DMS79 treated with DMSO at 0.1 percent for 48 hours (cell line): ENCODE results near the gene DSCAML1.

Experiments
- DNase-seq: peaks from one replicate; lab custom pipeline; 2025; lab: John Stamatoyannopoulos, UW

DSCAML1 gene

DNA sequence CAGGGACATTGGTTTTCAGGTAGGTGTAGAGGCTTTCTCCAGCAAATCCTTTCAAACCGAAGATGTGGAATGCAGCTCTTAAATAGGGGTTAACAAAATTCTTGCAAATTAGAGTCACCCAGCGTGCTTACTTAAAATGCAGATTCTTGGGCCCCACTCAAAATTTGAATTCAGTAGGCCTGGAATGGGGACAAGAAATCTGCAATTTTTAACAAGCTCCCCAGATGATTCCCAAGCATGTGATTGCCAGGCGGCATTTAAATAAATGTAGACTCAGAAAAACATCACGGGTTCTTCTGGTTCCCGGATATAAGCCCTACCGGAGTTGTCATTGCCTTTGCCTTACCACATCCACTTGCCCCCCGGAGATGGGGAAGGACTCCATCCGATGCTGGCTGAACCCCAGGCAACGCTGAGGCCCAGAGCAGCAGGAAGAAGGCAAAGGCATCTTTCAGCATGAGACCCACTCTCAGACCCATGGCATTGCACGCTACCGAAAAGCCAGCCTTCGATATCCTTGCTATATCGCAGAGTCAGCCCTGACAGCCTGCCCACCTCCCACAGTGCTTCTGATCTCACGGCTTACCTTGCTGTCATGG is 134.2 kb downstream of the DSCAML1 start:
- no peak for DNase-seq

DNA sequence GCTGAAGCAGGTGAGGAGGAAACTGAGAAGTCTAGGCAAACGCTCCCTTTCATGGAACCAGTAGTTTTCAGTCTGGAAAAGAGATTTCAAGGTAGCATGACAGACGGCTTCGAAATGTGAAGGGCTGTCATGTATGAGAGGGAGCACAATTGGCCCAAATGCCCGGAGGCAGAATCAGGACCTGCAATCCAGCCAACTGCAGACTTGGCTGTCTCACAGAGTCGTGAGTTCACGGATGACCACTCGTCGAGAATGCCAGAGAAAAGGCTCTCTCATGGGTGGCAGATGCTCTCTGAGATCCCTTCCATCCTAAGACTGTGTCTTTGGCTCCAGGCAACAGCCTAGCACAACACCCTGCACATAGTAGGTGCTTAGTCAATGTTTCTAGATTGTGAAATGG is 134.8 kb downstream of the DSCAML1 start:
- DNase-seq, result no peak

DNA sequence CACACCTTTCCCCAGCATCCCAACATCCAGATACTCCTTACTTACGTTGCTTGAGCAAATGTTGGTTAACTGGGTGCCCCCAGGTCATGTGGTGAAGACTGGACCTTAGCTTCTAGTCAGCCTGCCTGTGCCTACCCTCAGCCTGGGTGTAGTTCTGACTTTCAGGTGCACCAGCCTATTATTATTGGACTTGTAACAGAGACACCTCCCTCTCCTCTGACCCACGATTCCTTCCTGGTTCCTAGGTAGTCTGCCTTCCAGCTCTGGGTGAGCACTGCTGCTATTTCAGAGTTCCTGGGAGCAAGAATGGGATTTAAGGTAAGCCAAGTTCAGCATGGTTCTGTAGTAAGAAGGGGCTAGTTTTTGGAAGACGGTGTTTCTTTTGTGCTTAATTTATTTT is 138.2 kb downstream of the DSCAML1 start:
- no peak for DNase-seq

DNA sequence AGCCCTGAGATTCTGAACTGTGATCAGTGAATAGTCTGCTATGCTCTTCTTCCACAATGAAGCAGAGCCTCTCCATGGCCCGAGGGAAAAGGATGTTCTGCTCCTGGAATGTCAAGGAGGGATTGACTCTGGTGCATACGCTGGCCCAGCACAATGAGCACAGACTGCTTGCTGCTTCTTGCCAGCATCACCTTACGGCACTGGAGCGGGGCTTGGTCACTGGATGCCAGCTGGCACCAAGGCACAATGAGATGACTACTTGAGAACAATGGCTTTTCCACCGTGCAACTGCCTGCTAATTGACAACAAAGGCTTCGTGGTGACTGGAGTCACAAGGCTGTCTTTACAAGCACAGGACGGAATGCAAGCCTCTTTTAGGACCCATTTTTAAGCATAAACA is 139.2 kb downstream of the DSCAML1 start:
- DNase-seq, result peak; percentile 98

DNA sequence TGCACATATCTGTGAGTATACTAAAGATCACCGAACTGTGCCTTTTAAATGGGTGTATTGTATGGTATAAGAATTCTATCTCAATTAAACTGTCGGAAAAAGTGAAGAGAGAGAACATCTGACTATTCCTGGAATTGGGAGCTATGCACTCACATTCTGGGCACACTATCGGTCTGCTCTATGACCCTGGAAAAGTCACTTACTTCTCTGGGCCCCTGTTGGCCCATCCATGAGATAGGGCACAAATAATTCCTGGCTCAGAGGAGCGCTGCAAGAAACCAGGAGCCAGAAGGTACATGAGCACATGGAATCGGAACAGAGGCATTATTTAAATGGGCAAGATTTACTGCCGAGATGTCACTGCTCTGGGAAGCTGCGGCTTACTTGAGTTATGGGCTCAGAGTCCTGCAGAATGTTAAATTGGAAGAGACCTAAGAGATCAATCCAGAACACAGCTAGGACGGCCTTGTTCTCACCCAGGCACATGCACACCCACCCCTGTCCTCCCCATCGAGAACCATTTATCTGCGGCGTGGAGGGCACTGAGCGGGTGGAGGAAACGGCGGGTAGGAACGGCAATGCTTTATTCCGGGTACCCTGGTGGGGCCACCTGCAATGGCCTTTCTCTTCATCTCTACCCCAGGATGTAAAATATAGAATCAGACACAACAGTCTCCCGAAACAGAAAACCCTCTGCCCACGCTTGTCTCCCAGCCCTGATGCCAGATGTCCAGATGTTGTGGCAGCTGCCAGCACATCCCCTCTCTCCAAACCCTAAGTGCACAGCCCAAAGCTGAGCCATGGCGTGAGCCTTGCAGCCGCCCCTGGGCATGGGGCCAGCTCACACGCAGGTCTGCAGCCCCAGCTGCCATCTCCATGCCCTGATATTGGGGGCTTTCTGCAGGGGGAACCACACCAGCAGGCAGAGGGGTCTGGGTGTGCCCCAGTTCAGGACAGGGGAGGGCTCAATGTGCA is 142.4 kb downstream of the DSCAML1 start:
- DNase-seq, result peak; percentile 64

DNA sequence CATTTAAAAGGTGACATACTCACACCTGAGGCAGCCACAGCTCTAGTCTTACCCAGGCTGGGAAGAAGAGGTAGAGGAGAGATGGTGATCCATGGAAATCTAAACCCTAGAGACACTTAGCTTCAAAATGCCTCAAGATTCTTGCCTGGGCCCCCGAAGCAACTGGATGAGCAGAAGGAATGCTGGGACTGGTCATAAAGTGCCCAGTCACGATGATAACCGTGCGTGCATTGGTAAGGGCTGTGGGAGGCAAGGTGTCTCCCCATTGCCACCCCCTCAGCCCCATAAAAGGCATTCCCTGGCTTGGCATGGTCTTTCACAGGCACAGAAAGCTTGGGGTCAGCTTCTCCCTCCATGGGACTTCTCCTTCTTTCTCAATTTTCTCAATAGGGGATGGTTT is 144.5 kb downstream of the DSCAML1 start:
- DNase-seq, result no peak

DNA sequence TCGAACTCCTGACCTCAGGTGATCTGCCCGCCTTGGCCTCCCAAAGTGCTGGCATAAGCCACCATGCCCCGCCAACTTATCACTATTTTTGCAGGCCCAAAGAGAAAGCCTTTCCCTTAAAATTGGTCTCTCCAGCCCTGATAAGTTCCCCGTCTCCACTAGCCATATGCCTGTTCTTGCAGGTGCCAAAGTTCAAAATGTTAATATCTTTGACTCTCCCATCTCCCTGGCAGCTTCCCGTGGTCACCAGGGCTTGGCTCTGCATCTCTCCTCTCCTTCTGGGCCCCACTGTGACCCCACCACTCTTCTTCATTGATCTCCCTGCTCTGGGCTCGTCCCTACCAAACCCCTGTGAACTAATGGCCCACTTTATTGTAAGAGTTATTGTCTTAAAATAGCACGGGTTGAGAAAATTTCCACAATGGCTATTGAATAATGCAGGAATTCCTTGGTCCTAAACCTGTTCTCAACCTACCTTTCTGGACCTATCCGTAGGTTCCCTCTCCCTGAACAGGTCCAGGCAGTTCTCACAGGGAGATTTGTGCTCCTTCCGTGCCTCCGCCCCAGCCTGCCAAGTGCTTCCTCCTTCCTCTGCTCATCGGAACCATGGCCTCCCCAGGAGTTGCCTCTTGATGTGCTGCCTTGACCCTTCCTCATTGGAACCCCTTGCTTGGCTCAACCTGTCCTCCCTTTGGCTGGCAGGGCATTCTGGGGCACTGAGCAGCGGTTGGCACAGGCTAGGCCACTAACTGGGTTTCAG is 147.5 kb downstream of the DSCAML1 start:
- DNase-seq, result no peak

DNA sequence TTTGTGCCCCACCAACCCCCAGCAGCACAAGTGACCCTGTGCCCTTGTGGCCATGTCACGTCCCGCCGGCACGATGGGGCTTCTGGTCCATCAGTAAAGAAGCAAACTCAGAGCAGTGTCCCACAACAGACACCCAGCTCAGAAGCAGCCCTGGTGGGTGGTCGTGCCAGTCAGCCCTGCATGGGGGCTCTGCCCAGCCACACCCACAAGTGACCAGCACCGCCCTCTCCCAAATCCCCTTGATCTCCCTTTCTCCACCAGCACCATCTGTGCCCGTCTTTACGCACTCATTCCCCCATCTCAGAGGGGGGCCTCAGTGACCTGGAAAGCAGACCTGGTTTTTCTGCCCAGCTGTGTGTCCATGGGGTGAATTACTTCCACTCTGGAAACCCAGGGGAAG is 149.1 kb downstream of the DSCAML1 start:
- no peak for DNase-seq

DNA sequence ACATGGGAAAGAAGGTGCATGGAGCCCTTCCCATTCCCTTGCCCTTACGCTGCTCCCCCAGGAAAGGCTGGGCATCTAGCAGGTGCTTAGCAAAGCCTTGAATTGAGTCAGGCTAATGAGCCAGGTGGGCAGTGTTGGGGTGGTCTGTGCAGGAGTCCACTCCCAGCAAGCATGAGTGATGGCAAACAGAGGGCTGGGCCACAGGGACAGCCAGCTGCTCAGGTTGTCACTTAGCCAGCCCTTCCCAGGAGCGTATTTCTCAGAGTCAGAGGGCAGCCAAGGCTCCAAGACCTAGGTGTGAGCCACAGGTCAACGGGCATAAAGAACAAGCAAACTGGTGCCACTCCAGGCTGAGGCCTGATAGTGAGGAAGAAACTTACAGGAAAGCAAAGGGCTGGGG is 149.8 kb downstream of the DSCAML1 start:
- no peak for DNase-seq

DNA sequence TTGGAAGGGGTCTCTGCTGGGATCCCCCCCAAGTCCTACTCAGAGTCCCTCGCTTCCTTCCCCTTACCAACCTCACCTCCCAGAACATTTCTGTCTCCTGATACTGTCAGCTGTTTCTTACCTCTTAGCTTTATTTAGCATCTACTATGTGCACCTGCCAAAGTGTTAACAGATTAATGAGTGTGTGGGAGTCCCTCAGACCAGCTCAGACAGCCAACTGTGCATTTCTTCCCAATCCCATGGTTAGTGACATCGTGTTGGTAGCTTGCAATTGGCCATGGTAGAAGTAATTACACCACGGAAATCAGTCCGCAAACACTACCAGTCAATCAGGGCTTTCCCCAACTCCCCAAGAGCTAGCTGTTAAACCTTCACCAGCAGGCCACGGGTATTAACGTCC is 150.6 kb downstream of the DSCAML1 start:
- DNase-seq, result no peak

DNA sequence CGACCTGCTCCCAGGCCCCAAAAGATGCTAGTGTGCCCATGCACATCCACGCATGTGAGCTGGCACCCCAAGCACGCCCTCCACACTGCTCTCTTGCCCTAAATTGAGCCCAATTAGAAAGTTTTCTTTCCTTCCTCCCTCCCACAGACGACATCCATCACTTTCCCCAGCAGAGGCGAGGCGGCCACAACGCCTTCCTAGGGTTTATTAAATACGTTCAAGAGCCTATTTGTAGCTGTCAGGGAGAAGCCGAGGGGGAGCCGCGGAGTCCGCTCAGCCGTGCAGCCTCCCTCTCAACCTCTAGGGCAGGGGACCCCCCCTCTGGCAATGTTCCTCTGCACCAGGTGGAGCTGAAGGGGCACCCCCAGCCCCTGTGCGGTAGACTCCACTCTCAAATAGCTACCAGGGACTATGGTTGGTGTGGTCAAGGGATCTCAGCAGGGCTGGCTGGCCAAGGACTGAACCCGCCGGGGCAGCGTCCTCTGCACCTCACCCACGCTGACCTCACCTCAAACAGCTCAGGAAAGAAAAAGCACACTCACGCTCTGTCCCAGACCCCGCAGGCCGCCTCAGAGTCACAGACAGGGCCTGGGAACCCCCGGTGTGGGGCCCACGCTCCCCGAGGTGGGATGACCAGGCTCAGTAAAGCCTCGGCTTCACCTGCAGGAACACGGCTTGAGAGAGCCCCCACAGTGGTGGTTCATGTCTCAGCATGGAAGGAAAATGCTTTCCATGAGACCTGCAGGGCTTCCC is 152.4 kb downstream of the DSCAML1 start:
- peak; percentile 36 for DNase-seq

DNA sequence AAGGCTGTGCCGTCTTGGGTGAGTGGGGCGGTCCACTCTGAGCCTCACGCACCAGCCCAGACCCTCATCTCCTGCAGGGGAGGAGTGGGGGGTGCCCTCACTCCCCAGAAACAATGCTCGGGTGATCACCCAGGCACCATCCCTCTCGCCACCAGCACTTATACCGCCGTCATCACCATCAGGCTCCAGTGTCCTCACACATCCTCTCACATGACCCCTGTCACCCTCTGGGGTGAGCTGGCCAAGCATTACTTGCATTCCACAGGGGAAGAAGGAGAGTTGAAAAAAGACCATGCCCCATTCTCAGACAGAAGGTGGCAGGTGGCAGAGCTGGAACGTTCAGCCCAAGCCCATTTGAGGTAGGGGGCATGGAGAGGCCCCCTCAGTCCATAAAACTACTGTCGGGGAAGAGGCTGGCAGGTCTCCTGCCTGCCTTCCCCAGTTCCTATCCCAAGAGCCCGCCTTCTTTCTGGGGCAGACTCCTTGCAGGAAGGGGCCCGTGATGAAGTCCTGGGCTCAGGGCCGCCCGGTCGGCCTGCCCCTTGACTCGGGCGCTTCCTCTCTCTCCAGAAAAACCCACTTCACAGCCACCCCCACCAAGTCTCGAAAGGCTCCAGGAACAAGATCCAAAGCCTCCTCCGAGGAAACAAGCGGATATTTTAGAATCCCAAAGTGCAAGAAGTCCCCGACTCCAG is 153.3 kb downstream of the DSCAML1 start:
- no peak for DNase-seq

DNA sequence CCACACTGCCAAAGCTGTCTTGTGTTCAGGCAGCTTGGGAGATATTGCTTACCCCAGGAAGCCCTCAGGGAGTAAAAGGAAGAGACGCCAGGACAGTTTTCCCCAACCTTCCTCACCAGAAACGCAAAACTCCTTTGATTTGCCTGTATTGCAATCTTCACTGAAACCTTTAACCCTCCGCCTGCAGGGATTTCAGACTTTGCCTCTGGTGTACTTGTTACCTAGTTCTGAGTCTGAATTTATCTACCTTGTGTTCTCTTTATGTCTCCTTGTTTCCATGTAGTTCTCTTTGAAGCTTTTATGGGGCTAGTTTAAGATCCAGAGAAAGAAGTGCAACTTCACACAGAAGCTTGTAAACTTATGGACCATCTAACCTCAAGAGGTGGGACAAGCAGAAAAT is 154.2 kb downstream of the DSCAML1 start:
- DNase-seq, result peak; percentile 55

DNA sequence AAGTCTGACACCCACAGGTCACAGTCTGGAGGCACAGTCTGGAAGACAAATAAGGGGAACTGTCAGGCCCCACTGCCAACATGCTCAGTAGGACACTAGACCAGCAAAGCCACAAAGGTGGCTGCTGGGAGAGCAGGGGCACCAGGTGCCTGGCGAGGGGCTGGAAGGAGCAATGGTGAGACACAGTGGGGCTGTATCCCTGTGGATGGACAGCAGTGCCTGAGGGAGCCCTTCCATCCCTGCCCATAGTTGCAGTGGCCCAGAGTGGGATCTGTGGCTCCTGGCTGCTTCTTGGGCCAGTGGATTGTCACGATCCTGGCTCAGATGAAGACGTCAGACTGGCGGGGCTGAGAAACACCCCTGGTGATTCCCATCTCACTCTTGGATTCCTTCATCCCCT is 154.6 kb downstream of the DSCAML1 start:
- DNase-seq, result no peak

DNA sequence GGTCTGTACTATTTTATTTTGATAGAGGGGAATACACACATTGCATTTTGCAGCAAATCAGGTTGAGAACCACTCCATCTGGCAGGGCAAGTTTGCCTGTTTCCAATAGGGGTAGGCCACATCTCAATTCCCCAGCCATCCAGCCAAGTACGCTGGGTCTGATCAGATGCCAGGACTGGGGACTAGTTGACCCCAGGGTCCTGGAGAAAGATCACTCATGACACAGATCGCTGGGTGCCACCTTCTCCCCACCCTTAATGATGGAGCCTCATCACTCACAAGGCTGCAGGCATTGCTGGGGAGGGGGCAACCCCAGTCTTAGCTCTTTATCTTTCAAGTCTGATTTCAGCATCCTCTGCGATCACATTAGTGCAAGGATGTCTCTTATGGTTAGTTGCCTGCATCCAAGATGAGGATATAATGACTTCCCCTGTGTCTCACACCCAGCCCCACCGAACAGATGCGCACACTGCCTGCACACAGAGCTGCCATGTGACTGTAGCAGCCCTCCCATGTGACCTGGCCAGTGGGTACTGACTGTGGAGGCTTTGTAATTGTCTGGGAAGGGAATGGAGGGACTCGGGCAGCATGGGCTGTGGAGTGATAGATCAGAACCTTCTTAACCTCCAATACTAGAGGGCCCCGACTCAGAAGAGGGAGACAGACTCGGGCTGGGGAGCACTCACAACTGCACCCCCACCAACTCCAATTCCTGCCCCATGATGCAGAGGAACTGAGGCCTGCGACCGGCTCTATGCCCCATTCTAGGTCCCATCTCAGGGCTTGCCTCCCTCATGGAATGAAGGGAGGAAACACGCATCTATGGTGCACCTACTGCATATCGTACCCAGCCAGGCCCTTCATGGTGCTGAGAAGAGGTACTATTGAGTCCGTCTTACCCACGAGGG is 155.8 kb downstream of the DSCAML1 start:
- DNase-seq, result no peak

DNA sequence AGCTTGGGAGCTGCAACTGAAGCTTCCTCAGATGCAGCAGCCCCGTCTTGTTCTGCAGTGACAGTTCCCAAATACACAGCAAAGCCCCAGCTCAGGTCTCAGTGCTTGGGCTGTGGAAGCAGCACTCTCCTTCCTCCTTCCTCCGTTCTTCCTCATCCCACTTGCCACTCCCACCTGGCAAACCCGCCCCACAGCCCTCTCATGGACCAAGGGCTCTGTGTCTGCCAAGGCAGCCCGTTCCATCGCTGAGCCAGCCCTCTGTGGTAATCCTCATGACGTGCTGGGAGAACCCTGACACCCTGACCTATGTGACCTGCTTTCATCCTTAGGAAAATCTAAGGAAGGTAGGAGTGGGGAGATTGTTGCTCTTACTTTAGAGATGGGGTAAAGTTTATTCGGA is 157.0 kb downstream of the DSCAML1 start:
- no peak for DNase-seq

DNA sequence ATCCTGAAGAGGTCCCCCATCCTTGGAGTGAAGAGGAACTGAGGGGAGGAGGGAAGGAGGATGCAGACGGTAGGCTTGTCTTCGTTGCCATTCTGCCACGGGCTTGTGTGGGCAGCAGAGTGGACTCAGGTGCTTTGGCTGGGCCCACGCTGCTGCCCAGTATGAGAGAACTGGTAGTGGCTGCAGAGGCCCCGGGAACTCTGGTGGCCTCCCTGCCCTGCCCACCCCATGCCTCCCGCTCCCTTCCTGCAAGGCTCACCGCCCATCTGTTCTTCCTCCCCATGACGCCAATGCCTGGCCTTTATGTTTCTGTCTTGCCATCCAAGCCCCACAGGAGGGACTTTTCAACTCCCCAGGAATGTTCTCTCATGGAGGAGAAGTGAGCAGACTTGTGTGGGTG is 157.4 kb downstream of the DSCAML1 start:
- DNase-seq, result no peak

DNA sequence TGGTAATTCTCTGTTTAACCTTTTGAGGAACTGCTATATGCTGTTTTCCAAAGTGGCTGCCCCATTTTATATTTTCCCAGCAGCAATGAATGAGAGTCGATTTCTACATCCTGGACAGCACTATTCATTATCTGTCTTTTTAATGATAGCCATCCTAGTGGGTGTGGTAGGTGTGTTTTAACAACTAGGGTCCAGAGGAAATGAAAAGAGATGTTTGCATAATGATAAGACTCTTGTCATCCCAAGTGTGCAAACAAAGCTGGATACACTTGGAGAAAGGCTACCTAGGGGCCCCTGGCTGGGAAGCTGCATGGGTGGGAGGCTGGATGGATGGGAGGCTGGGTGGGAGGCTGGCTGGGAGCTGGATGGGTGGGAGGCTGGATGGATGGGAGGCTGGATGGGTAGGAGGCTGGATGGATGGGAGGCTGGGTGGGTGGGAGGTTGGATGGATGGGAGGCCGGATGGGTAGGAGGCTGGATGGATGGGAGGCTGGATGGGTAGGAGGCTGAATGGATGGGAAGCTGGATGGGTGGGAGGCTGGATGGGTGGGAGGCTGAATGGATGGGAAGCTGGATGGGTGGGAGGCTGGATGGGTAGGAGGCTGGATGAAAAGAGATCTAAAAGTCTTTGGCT is 158.0 kb downstream of the DSCAML1 start:
- no peak for DNase-seq

DNA sequence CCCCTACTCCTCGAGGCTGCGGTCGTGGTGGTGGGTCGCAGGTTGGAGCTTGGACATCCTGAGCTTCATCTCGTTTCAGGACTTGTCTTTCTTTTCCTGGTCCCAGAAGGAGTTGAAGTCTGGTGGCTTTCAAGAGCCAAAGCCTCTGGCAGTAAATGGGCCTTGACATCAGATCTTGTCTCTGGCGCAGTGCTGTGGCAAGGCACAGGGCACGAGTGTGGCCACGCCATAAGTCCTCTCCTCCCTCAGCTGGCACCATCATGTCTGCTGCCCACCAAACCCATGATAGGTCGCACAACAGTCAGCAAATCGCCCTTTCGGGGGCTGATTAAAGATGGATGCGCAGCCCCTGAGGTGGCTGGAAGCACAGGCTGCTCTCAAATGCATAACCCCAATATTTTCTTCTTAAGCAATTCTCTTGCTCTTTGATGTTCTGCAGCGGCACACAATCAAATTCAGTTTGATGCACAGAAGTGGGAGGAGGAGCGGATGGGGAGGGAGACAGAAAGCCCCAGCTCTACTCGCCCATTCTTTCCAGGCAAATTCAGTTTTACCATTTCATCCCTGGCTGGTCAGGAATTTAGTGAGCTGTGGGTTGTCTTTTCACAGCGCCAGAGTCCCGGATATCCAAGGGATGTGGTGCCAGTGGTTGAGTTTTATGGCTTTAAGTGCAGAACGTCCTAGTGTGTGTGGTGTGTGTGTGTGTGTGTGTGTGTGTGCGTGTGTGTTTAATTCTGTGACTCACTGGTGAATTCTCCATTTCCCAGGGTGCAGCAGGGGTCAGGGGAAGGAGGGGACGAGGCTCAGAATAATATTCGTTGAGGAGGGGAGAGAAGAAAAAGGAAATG is 162.0 kb downstream of the DSCAML1 start:
- DNase-seq, result no peak
